IMR-90 (cell line): ENCODE measurements around the gene PLPP7. TPM values are rescaled to one million over a fixed set of nuclear protein-coding genes. Genes with fewer than 3 reads are reported as not detected.
"Not testable (repeated sequence)": the region's sequence is repeated elsewhere in the genome, so short reads cannot be mapped to it uniquely, and the experiment has no call there.

Source experiments
- ATAC-seq: fragments of 200-7000 bp; cut with Tn5 transposase; 2 replicates; pipeline ENCODE4 v1.9.1; 2020; ENCODE audit warnings: low read depth, mild to moderate bottlenecking, moderate library complexity
- BruUV-seq: library from RNA; stranded (reverse); fragments of 400-500 nt; replicated peaks from 2 replicates; lab custom pipeline; 2021; lab: Mats Ljungman, UMichigan
- CTCF ChIA-PET: fragments of 300-600 bp; formaldehyde crosslinking; extraction: SDS; loops from one replicate; lab custom pipeline; 2021; ENCODE audit warnings: antibody characterized with exemption; lab: Yijun Ruan, JAX
- POLR2A ChIA-PET: fragments of 300-600 bp; sonication (Branson Sonifier 250); formaldehyde crosslinking; loops from one replicate; lab custom pipeline; 2022; ENCODE audit warnings: antibody characterized with exemption; ENCODE audit not compliant: unreplicated experiment; lab: Charles Lee
- DNase-seq: peaks from one replicate; pipeline ENCODE4 v3.0.0; 2013
- H2AFZ ChIP-seq: replicated peaks from 2 replicates; pipeline ENCODE3; 2013; ENCODE audit warnings: low read length, mild to moderate bottlenecking; ENCODE audit not compliant: poor library complexity
- H2AK5ac ChIP-seq: 2 replicates; pipeline ENCODE4 v1.6.1; 2013; ENCODE audit warnings: low read depth, low read length, inconsistent platforms
- H2AK9ac ChIP-seq: replicated peaks from 2 replicates; pipeline ENCODE3; 2013; ENCODE audit warnings: mild to moderate bottlenecking, low read depth, low read length, moderate library complexity; ENCODE audit not compliant: poor library complexity
- H2BK120ac ChIP-seq: 2 replicates; pipeline ENCODE4 v1.6.1; 2013; ENCODE audit warnings: low read depth, low read length, inconsistent platforms
- H2BK15ac ChIP-seq: 3 replicates; pipeline ENCODE4 v1.6.1; 2013; ENCODE audit warnings: low read depth, low read length, inconsistent platforms
- H2BK20ac ChIP-seq: 2 replicates; pipeline ENCODE4 v1.6.1; 2013; ENCODE audit warnings: low read depth, mild to moderate bottlenecking, inconsistent platforms, low read length, moderate library complexity
- H2BK5ac ChIP-seq: 2 replicates; pipeline ENCODE4 v1.6.1; 2013; ENCODE audit warnings: mild to moderate bottlenecking, low read depth, low read length, inconsistent platforms; ENCODE audit not compliant: poor library complexity, severe bottlenecking
- H3K14ac ChIP-seq: replicated peaks from 2 replicates; pipeline ENCODE4 v1.6.1; 2013; ENCODE audit warnings: low read depth, low read length, inconsistent platforms
- H3K18ac ChIP-seq: 2 replicates; pipeline ENCODE4 v1.6.1; 2013; ENCODE audit warnings: low read depth, low read length, control low read depth
- H3K23ac ChIP-seq: 2 replicates; pipeline ENCODE4 v1.6.1; 2013; ENCODE audit warnings: low read depth, low read length, inconsistent platforms
- H3K27ac ChIP-seq: 2 replicates; pipeline ENCODE4 v1.5.1; 2013; ENCODE audit warnings: mild to moderate bottlenecking, control low read depth, low read length; ENCODE audit not compliant: insufficient read depth
- H3K27me3 ChIP-seq: 2 replicates; pipeline ENCODE4 v1.6.1; 2013; ENCODE audit warnings: low read length; ENCODE audit not compliant: control insufficient read depth, insufficient read depth
- H3K36me3 ChIP-seq: 2 replicates; pipeline ENCODE4 v1.6.1; 2013; ENCODE audit warnings: low read length, mixed read lengths; ENCODE audit not compliant: control insufficient read depth, insufficient read depth
- H3K4ac ChIP-seq: 2 replicates; pipeline ENCODE4 v1.6.1; 2013; ENCODE audit warnings: low read depth, low read length, inconsistent platforms
- H3K4me1 ChIP-seq: 2 replicates; pipeline ENCODE4 v1.6.1; 2013; ENCODE audit warnings: low read length, mixed read lengths; ENCODE audit not compliant: control insufficient read depth, insufficient read depth
- H3K4me2 ChIP-seq: 2 replicates; pipeline ENCODE4 v1.6.1; 2013; ENCODE audit warnings: low read depth, mild to moderate bottlenecking, control low read depth, low read length, moderate library complexity
- H3K4me3 ChIP-seq: 2 replicates; pipeline ENCODE4 v1.5.1; 2013; ENCODE audit warnings: low read depth, mild to moderate bottlenecking, control low read depth, low read length, moderate library complexity; ENCODE audit not compliant: insufficient read depth
- H3K56ac ChIP-seq: 2 replicates; pipeline ENCODE4 v1.6.1; 2013; ENCODE audit warnings: low read length, inconsistent platforms; ENCODE audit not compliant: insufficient read depth; ENCODE audit errors: extremely low read depth
- H3K79me1 ChIP-seq, 2 experiments: 2 replicates each; pipeline ENCODE4 v1.6.1; 2013; ENCODE audit warnings: low read length in 2 of 2, inconsistent platforms in 1 of 2, low read depth in 1 of 2
- H3K9ac ChIP-seq: 2 replicates; pipeline ENCODE4 v1.6.1; 2013; ENCODE audit warnings: low read depth, low read length, control low read depth
- H3K9me1 ChIP-seq: 2 replicates; pipeline ENCODE4 v1.6.1; 2013; ENCODE audit warnings: low read length, inconsistent platforms; ENCODE audit not compliant: insufficient read depth
- H3K9me3 ChIP-seq: 2 replicates; pipeline ENCODE4 v1.6.1; 2013; ENCODE audit warnings: low read length; ENCODE audit not compliant: control insufficient read depth, insufficient read depth
- H4K20me1 ChIP-seq: 2 replicates; pipeline ENCODE4 v1.6.1; 2013; ENCODE audit warnings: low read length, inconsistent platforms; ENCODE audit not compliant: insufficient read depth
- H4K5ac ChIP-seq: 2 replicates; pipeline ENCODE4 v1.6.1; 2013; ENCODE audit warnings: mild to moderate bottlenecking, low read depth, low read length, control low read depth
- H4K8ac ChIP-seq, 2 experiments: 2 replicates each; pipeline ENCODE4 v1.6.1; 2013; ENCODE audit warnings: low read depth in 2 of 2, low read length in 2 of 2, control low read depth in 1 of 2, inconsistent platforms in 1 of 2
- H4K91ac ChIP-seq: 2 replicates; pipeline ENCODE4 v1.6.1; 2013; ENCODE audit warnings: low read depth, low read length, inconsistent platforms; ENCODE audit not compliant: insufficient read depth
- BHLHE40 ChIP-seq: fragments of 150-350 bp; IDR thresholded peaks from 2 replicates; pipeline ENCODE4 v1.6.1; 2016; ENCODE audit warnings: mild to moderate bottlenecking, low read depth, low read length
- CEBPB ChIP-seq: IDR thresholded peaks from 2 replicates; pipeline ENCODE4 v1.6.1; 2012; ENCODE audit warnings: low read depth, low read length, improper control_type of control experiment
- FOS ChIP-seq: fragments of 150-350 bp; IDR thresholded peaks from 2 replicates; pipeline ENCODE4 v1.6.1; 2016; ENCODE audit warnings: low read depth, low read length
- MAZ ChIP-seq: IDR thresholded peaks from 2 replicates; pipeline ENCODE4 v1.6.1; 2012; ENCODE audit warnings: low read depth, mild to moderate bottlenecking, low read length, improper control_type of control experiment, moderate library complexity, borderline replicate concordance
- NFE2L2 ChIP-seq: fragments of 150-350 bp; IDR thresholded peaks from 2 replicates; pipeline ENCODE4 v1.6.1; 2016; ENCODE audit warnings: low read depth, mild to moderate bottlenecking, low read length
- POLR2A ChIP-seq: IDR thresholded peaks from 2 replicates; pipeline ENCODE4 v1.6.1; 2012; ENCODE audit warnings: mild to moderate bottlenecking, low read depth, low read length
- RCOR1 ChIP-seq: IDR thresholded peaks from 2 replicates; pipeline ENCODE4 v1.6.1; 2012; ENCODE audit warnings: mild to moderate bottlenecking, low read length, improper control_type of control experiment; ENCODE audit not compliant: insufficient replicate concordance
- RFX5 ChIP-seq: IDR thresholded peaks from 2 replicates; pipeline ENCODE4 v1.8.0; 2012; ENCODE audit warnings: low read depth, mild to moderate bottlenecking, low read length, moderate library complexity
- USF2 ChIP-seq: fragments of 150-350 bp; IDR thresholded peaks from 2 replicates; pipeline ENCODE4 v1.6.1; 2017; ENCODE audit warnings: mild to moderate bottlenecking, antibody characterized with exemption, low read length, low read depth
- WGBS, 2 experiments: methylation state at CpG; one replicate each; pipeline versions ENCODE4 v1.1.5 to v1.1.7; 2013; ENCODE audit warnings: missing lambda C conversion rate in 2 of 2; ENCODE audit not compliant: insufficient read length in 1 of 2; ENCODE audit errors: extremely low coverage in 2 of 2; 5-methylcytosine and 5-hydroxymethylcytosine counted together
- dilution Hi-C: fragments of 300-500 bp; cut with HindIII; formaldehyde crosslinking; loops from one replicate; pipeline ENCODE4 v1.14.3; 2018; ENCODE audit warnings: low sequenced_read_pairs; ENCODE audit not compliant: unreplicated experiment
- in situ Hi-C: fragments of 300-500 bp; cut with MboI; formaldehyde crosslinking; loops from 3 replicates; pipeline ENCODE4 v1.14.3; 2019; ENCODE audit warnings: low sequenced_read_pairs, inconsistent platforms, mixed read lengths
- intact Hi-C: fragments of 100-400 bp; cut with micrococcal nuclease; formaldehyde crosslinking; loops from 2 replicates; pipeline ENCODE4 v1.10.0; 2022
- polyA plus RNA-seq, 3 experiments: library from polyadenylated mRNA; depleted of rRNA; stranded (reverse); fragments of >200 nt; gene quantifications; 2 replicates each; pipeline ENCODE4 v1.2.3, GENCODE V29; 2012; ENCODE audit warnings: low replicate concordance in 1 of 3
- total RNA-seq: library from RNA; depleted of rRNA; stranded (reverse); fragments of >200 nt; gene quantifications from 2 replicates; pipeline ENCODE4 v1.2.3, GENCODE V29; 2012

Gene PLPP7
- total and polyA plus RNA-seq, 2 of the 4 experiments (the other 2 are of a cell fraction): 0.54 to 1.2 TPM

- intact Hi-C loops: no loop called here
- H2AFZ ChIP-seq: no peak overlapping the region
- in situ Hi-C loops: loop anchor here (5.0 kb wide), 1 partner anchor 160 kb away; no protein-coding TSS in a partner anchor
Measured at GRCh38 chr9:131337131-131337848, 47.8 kb downstream of the PLPP7 start.

GRCh38 chr9:131339212-131339611 is 49.7 kb downstream of the PLPP7 start:
- H4K91ac ChIP-seq, H3K27ac ChIP-seq, H4K8ac ChIP-seq, H3K79me1 ChIP-seq, H3K4me3 ChIP-seq, H2BK5ac ChIP-seq, H4K20me1 ChIP-seq, intact Hi-C loops, H3K56ac ChIP-seq, BruUV-seq, H2BK15ac ChIP-seq, CTCF ChIA-PET, H3K9me3 ChIP-seq, H3K9me1 ChIP-seq, H2BK120ac ChIP-seq, H3K4me1 ChIP-seq, ATAC-seq, H3K23ac ChIP-seq, H3K36me3 ChIP-seq, H4K5ac ChIP-seq, H2BK20ac ChIP-seq, POLR2A ChIA-PET, H2AK5ac ChIP-seq, DNase-seq, H2AK9ac ChIP-seq, H3K18ac ChIP-seq, H3K9ac ChIP-seq, H3K27me3 ChIP-seq, H3K4ac ChIP-seq, dilution Hi-C loops, H3K4me2 ChIP-seq, H3K14ac ChIP-seq, H2AFZ ChIP-seq: not testable (repeated sequence)
- no CpG with 5 or more reads among the region's 5 CpGs for WGBS, 2 experiments
- in situ Hi-C loops: loop anchor here (5.0 kb wide), 1 partner anchor 162 kb away; no protein-coding TSS in a partner anchor

More at GRCh38 chr9:131337131-131337848, 47.8 kb downstream of the PLPP7 start:
- BruUV-seq: no TSS peak
- Histone ChIP-seq H3K79me1 (no peaks in the 10 kb centered on the region), H3K9me3 (no peaks in the 10 kb centered on the region), H3K9me1 (no peaks in the 10 kb centered on the region), H3K27me3 (no peaks in the 10 kb centered on the region), H2AK5ac (peak overlapping the region; percentile 16; the same call in 1 of the 2 replicates), H3K4me3 (no peak overlapping the region), H3K27ac (no peak overlapping the region), H4K20me1 (no peaks in the 10 kb centered on the region), H3K56ac (no peak overlapping the region), H3K9ac (no peak overlapping the region), H3K14ac (no peak overlapping the region), H2BK15ac (no peak overlapping the region), H2BK5ac (no peak overlapping the region), H2BK20ac (no peak overlapping the region), H3K4ac (no peak overlapping the region), H4K91ac (no peak overlapping the region), H2AK9ac (no peak overlapping the region), H3K23ac (no peak overlapping the region), H3K4me2 (no peak overlapping the region), H3K4me1 (no peaks in the 10 kb centered on the region), H4K5ac (no peak overlapping the region), H3K36me3 (no peaks in the 10 kb centered on the region), H4K8ac (no peak overlapping the region), H2BK120ac (no peak overlapping the region), H3K18ac (no peak overlapping the region)
- ChIA-PET POLR2A (no interaction called here), CTCF (interaction anchor here (0.9 to 3.2 kb wide), 4 partner anchors 102 to 171 kb away, joined by 3 to 45 read pairs (median 4); no protein-coding TSS in a partner anchor)
- TF ChIP-seq RFX5 (no peak), MAZ (no peak), BHLHE40 (no peak), FOS (no peak), POLR2A (no peak), CEBPB (no peak), USF2 (no peak), NFE2L2 (no peak), RCOR1 (no peak)
- dilution Hi-C loops: no loop called here
- DNase-seq (no peak), ATAC-seq (no peak)
- 70% methylated on average over 3 of the region's 16 CpGs; no CpG with 5 or more reads in 1 of the 2 experiments for WGBS, 2 experiments
